HEK293T (cell line): ENCODE data around the gene STARD13.

Experiments used
- FOXA1 ChIP-seq: fragments of 450-650 bp; IDR thresholded peaks from 2 replicates; pipeline ENCODE4 v1.6.1; 2016; ENCODE audit warnings: mild to moderate bottlenecking
- FOXM1 ChIP-seq: fragments of 450-650 bp; IDR thresholded peaks from 2 replicates; pipeline ENCODE4 v1.6.1; 2017; ENCODE audit warnings: mild to moderate bottlenecking, borderline replicate concordance
- SUZ12 ChIP-seq: fragments of 450-650 bp; IDR thresholded peaks from 2 replicates; pipeline ENCODE4 v1.6.1; 2016; ENCODE audit warnings: mild to moderate bottlenecking

DNA sequence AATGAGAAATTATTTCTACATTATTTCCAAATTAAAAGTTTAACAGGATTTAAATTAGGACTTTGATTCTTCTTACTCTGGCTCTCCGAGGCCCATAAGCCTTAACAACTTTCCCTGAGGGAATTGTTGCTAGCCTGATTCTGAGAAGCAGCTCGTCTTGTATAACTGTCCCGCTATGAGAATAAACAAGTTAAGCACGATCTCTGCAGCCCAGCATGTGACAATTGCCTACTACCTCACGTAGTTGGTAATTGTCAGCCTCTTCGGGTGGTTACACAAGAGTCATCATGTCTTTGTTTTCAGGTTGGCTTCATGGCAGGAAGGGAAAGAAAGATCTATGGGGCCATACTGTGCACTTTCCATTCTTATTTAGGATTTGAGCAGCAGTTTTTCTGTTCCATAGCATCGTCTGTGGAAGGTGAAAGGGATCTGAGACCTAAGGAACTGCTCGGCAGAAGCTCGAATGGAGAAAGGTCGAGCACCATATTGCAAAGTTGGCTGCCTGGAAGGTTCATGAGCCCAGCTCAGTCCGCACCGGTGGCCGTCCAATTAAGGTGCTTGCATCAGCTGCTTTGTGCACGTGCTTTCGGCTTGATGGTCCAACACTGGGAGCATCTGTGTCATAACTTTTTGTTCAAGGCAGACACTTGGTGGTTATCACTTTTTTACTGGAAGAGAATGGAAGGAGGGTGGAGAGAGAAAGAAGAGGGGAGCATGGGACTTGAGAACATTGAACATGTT, 1.8 kb upstream of the STARD13 start:
- TF ChIP-seq FOXA1 = no peak
- TF ChIP-seq SUZ12 = no peak
- TF ChIP-seq FOXM1 = no peak
